Measurements from ENCODE around the gene KRTAP10-12.
"Not testable (repeated sequence)": the region's sequence is repeated elsewhere in the genome, so short reads cannot be mapped to it uniquely, and the experiment has no call there.

Gene KRTAP10-12

GRCh38 chr21:44670642-44671432 is 26.1 kb upstream of the KRTAP10-12 start:
- Histone ChIP-seq H3K9ac (ENCODE audit: low read length in 5 of 5) (no peak overlapping the region), H3K36me3 (ENCODE audit: control insufficient read depth in 5 of 5, insufficient read depth in 5 of 5, low read length in 5 of 5) (no peaks in the 10 kb centered on the region), H3K27me3 (ENCODE audit: control insufficient read depth in 5 of 5, insufficient read depth in 4 of 5, low read length in 5 of 5) (peaks cover 0 to 11% (median 5%) of the 10 kb centered on the region in 5 donors), H3K27ac (ENCODE audit: low read depth, low read length) (no peak overlapping the region), H3K4me3 (ENCODE audit: low read depth in 1 of 5, low read length in 5 of 5) (peak overlapping the region in 1 of 5 donors; percentile 13), H3K9me3 (ENCODE audit: control insufficient read depth in 5 of 5, low read length in 5 of 5) (peaks cover 0 to 23% (median 9%) of the 10 kb centered on the region in 5 donors), H3K4me1 (ENCODE audit: control insufficient read depth in 5 of 5, insufficient read depth in 5 of 5, low read length in 5 of 5) (no peaks in the 10 kb centered on the region)

- no peak overlapping the region for H3K4me3 ChIP-seq (ENCODE audit: low read depth in 1 of 5, low read length in 5 of 5)
- peaks cover 0 to 23% (median 9%) of the 10 kb centered on the region in 5 donors for H3K9me3 ChIP-seq (ENCODE audit: control insufficient read depth in 5 of 5, low read length in 5 of 5)
- peaks cover 0 to 11% (median 0%) of the 10 kb centered on the region in 5 donors for H3K27me3 ChIP-seq (ENCODE audit: control insufficient read depth in 5 of 5, insufficient read depth in 4 of 5, low read length in 5 of 5)
- no peaks in the 10 kb centered on the region for H3K36me3 ChIP-seq (ENCODE audit: control insufficient read depth in 5 of 5, insufficient read depth in 5 of 5, low read length in 5 of 5)
- no peak overlapping the region for H3K9ac ChIP-seq (ENCODE audit: low read length in 5 of 5)
- no peak overlapping the region for H3K27ac ChIP-seq (ENCODE audit: low read depth, low read length)
- no peaks in the 10 kb centered on the region for H3K4me1 ChIP-seq (ENCODE audit: control insufficient read depth in 5 of 5, insufficient read depth in 5 of 5, low read length in 5 of 5)
These were observed 25.1 kb upstream of the KRTAP10-12 start for GRCh38 chr21:44671911-44672310.

GRCh38 chr21:44677881-44678280 is 19.1 kb upstream of the KRTAP10-12 start:
- Histone ChIP-seq H3K9ac (ENCODE audit: low read length in 5 of 5) (no peak overlapping the region), H3K27ac (ENCODE audit: low read depth, low read length) (no peak overlapping the region), H3K9me3 (ENCODE audit: control insufficient read depth in 5 of 5, low read length in 5 of 5) (peaks cover 0 to 4% (median 0%) of the 10 kb centered on the region in 5 donors), H3K36me3 (ENCODE audit: control insufficient read depth in 5 of 5, insufficient read depth in 5 of 5, low read length in 5 of 5) (no peaks in the 10 kb centered on the region), H3K4me1 (ENCODE audit: control insufficient read depth in 5 of 5, insufficient read depth in 5 of 5, low read length in 5 of 5) (no peaks in the 10 kb centered on the region), H3K4me3 (ENCODE audit: low read depth in 1 of 5, low read length in 5 of 5) (no peak overlapping the region), H3K27me3 (ENCODE audit: control insufficient read depth in 5 of 5, insufficient read depth in 4 of 5, low read length in 5 of 5) (peaks cover 0 to 5% (median 4%) of the 10 kb centered on the region in 5 donors)

GRCh38 chr21:44681152-44681551 is 15.8 kb upstream of the KRTAP10-12 start:
- H3K4me1 ChIP-seq (ENCODE audit: control insufficient read depth in 5 of 5, insufficient read depth in 5 of 5, low read length in 5 of 5), result no peaks in the 10 kb centered on the region
- H3K27ac ChIP-seq (ENCODE audit: low read depth, low read length), result no peak overlapping the region
- H3K27me3 ChIP-seq (ENCODE audit: control insufficient read depth in 5 of 5, insufficient read depth in 4 of 5, low read length in 5 of 5), result peaks cover 0 to 12% (median 5%) of the 10 kb centered on the region in 5 donors
- no peaks in the 10 kb centered on the region for H3K9me3 ChIP-seq (ENCODE audit: control insufficient read depth in 5 of 5, low read length in 5 of 5)
- H3K9ac ChIP-seq (ENCODE audit: low read length in 5 of 5), result no peak overlapping the region
- no peaks in the 10 kb centered on the region for H3K36me3 ChIP-seq (ENCODE audit: control insufficient read depth in 5 of 5, insufficient read depth in 5 of 5, low read length in 5 of 5)
- no peak overlapping the region for H3K4me3 ChIP-seq (ENCODE audit: low read depth in 1 of 5, low read length in 5 of 5)

GRCh38 chr21:44681861-44682579 is 15.0 kb upstream of the KRTAP10-12 start, which contains the start of gene KRTAP12-1:
KRTAP12-1 (minus strand) TSS chr21:44682163; CDS start chr21:44682123, 40 bp downstream.
- Histone ChIP-seq H3K4me3 (ENCODE audit: low read depth in 1 of 5, low read length in 5 of 5) (no peak within 1 kb of the TSS), H3K9me3 (ENCODE audit: control insufficient read depth in 5 of 5, low read length in 5 of 5) (no peaks in the 10 kb centered on the region), H3K27me3 (ENCODE audit: control insufficient read depth in 5 of 5, insufficient read depth in 4 of 5, low read length in 5 of 5) (peaks cover 0 to 19% (median 8%) of the 10 kb centered on the region in 5 donors), H3K9ac (ENCODE audit: low read length in 5 of 5) (no peak within 1 kb of the TSS), H3K27ac (ENCODE audit: low read depth, low read length) (no peak within 1 kb of the TSS), H3K36me3 (ENCODE audit: control insufficient read depth in 5 of 5, insufficient read depth in 5 of 5, low read length in 5 of 5) (no peaks in the 10 kb centered on the region), H3K4me1 (ENCODE audit: control insufficient read depth in 5 of 5, insufficient read depth in 5 of 5, low read length in 5 of 5) (peaks cover 0 to under 1% (median 0%) of the 10 kb centered on the region in 5 donors)

GRCh38 chr21:44682580-44683151 is 14.3 kb upstream of the KRTAP10-12 start:
- H3K9ac ChIP-seq (ENCODE audit: low read length in 5 of 5), result no peak overlapping the region
- no peak overlapping the region for H3K4me3 ChIP-seq (ENCODE audit: low read depth in 1 of 5, low read length in 5 of 5)
- H3K27ac ChIP-seq (ENCODE audit: low read depth, low read length), result no peak overlapping the region
- H3K36me3 ChIP-seq (ENCODE audit: control insufficient read depth in 5 of 5, insufficient read depth in 5 of 5, low read length in 5 of 5), result no peaks in the 10 kb centered on the region
- no peaks in the 10 kb centered on the region for H3K9me3 ChIP-seq (ENCODE audit: control insufficient read depth in 5 of 5, low read length in 5 of 5)
- peaks cover 0 to 2% (median 0%) of the 10 kb centered on the region in 5 donors for H3K4me1 ChIP-seq (ENCODE audit: control insufficient read depth in 5 of 5, insufficient read depth in 5 of 5, low read length in 5 of 5)
- peaks cover 0 to 26% (median 11%) of the 10 kb centered on the region in 5 donors for H3K27me3 ChIP-seq (ENCODE audit: control insufficient read depth in 5 of 5, insufficient read depth in 4 of 5, low read length in 5 of 5)

DNA sequence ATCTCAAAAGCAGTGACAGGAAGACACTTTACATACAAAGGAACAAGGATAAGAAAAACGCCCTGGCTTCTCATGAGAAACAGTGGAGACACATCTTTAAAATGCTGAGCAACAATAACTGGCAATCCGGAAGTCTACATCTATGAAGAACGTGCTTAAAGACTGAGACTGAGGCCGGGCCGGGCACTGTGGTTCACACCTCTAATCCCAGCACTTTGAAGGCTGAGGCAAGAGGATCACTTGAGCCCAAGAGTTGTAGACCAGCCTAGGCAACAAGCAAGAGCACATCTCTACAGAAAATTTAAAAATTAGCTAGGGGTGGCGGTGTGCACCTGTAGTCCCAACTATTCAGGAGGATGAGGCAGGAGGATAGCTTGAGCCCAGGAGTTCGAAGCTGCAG is 12.9 kb upstream of the KRTAP10-12 start:
- H3K4me1 ChIP-seq (ENCODE audit: control insufficient read depth in 5 of 5, insufficient read depth in 5 of 5, low read length in 5 of 5), result peaks cover 0 to 2% (median 0%) of the 10 kb centered on the region in 5 donors
- no peak overlapping the region for H3K27ac ChIP-seq (ENCODE audit: low read depth, low read length)

GRCh38 chr21:44684483-44684882 is 12.5 kb upstream of the KRTAP10-12 start:
- Histone ChIP-seq H3K27ac (ENCODE audit: low read depth, low read length) (no peak overlapping the region), H3K9ac (ENCODE audit: low read length in 5 of 5) (no peak overlapping the region), H3K9me3 (ENCODE audit: control insufficient read depth in 5 of 5, low read length in 5 of 5) (no peaks in the 10 kb centered on the region), H3K4me3 (ENCODE audit: low read depth in 1 of 5, low read length in 5 of 5) (no peak overlapping the region), H3K27me3 (ENCODE audit: control insufficient read depth in 5 of 5, insufficient read depth in 4 of 5, low read length in 5 of 5) (peaks cover 0 to 30% (median 12%) of the 10 kb centered on the region in 5 donors), H3K4me1 (ENCODE audit: control insufficient read depth in 5 of 5, insufficient read depth in 5 of 5, low read length in 5 of 5) (peaks cover 0 to 2% (median 0%) of the 10 kb centered on the region in 5 donors), H3K36me3 (ENCODE audit: control insufficient read depth in 5 of 5, insufficient read depth in 5 of 5, low read length in 5 of 5) (no peaks in the 10 kb centered on the region)

More for the DNA sequence above, 12.9 kb upstream of the KRTAP10-12 start:
- Histone ChIP-seq H3K27me3 (ENCODE audit: control insufficient read depth in 5 of 5, insufficient read depth in 4 of 5, low read length in 5 of 5) (peaks cover 0 to 30% (median 12%) of the 10 kb centered on the region in 5 donors), H3K9me3 (ENCODE audit: control insufficient read depth in 5 of 5, low read length in 5 of 5) (no peaks in the 10 kb centered on the region), H3K4me3 (ENCODE audit: low read depth in 1 of 5, low read length in 5 of 5) (no peak overlapping the region), H3K9ac (ENCODE audit: low read length in 5 of 5) (no peak overlapping the region), H3K36me3 (ENCODE audit: control insufficient read depth in 5 of 5, insufficient read depth in 5 of 5, low read length in 5 of 5) (no peaks in the 10 kb centered on the region)

GRCh38 chr21:44685050-44685449 is 11.9 kb upstream of the KRTAP10-12 start:
- not testable (repeated sequence) for H3K36me3 ChIP-seq (ENCODE audit: control insufficient read depth in 5 of 5, insufficient read depth in 5 of 5, low read length in 5 of 5); H3K4me1 ChIP-seq (ENCODE audit: control insufficient read depth in 5 of 5, insufficient read depth in 5 of 5, low read length in 5 of 5); H3K27ac ChIP-seq (ENCODE audit: low read depth, low read length); H3K4me3 ChIP-seq (ENCODE audit: low read depth in 1 of 5, low read length in 5 of 5); H3K9ac ChIP-seq (ENCODE audit: low read length in 5 of 5); H3K9me3 ChIP-seq (ENCODE audit: control insufficient read depth in 5 of 5, low read length in 5 of 5)
- H3K27me3 ChIP-seq (ENCODE audit: control insufficient read depth in 5 of 5, insufficient read depth in 4 of 5, low read length in 5 of 5), result peaks cover 0 to 30% (median 12%) of the 10 kb centered on the region in 5 donors

All from subcutaneous abdominal adipose tissue (tissue), 5 donors.